H1 (cell line): ENCODE data around the gene TGFBR1. TPM values are rescaled to one million over a fixed set of nuclear protein-coding genes. Genes with fewer than 3 reads are reported as not detected.

Source experiments
- CTCF ChIA-PET: fragments of 300-600 bp; sonication (Branson Sonifier 250); formaldehyde crosslinking; loops from one replicate; lab custom pipeline; 2021; ENCODE audit not compliant: partially characterized antibody; lab: Charles Lee
- POLR2A ChIA-PET: fragments of 300-600 bp; sonication (Branson Sonifier 250); formaldehyde crosslinking; loops from one replicate; lab custom pipeline; 2021; ENCODE audit warnings: inconsistent platforms; ENCODE audit not compliant: partially characterized antibody; lab: Charles Lee
- DNase-seq, 2 experiments: peaks; one replicate each; pipeline versions ENCODE4 v3.0.0 to v3.0.0-alpha.2; 2010 to 2022; ENCODE audit warnings: low spot score in 2 of 2, low read depth in 1 of 2, mixed read lengths in 1 of 2
- FAIRE-seq: peaks from 2 replicates; lab custom pipeline; 2011; peaks lifted over from hg19 to GRCh38; lab: Jason Lieb, UNC
- H2AFZ ChIP-seq: 2 replicates; pipeline ENCODE4 v1.8.1; 2012; ENCODE audit warnings: low read length, inconsistent platforms
- H2AK5ac ChIP-seq: 2 replicates; pipeline ENCODE4 v1.6.1; 2013; ENCODE audit warnings: low read depth, low read length
- H2BK120ac ChIP-seq: replicated peaks from 2 replicates; pipeline ENCODE3; 2013; ENCODE audit warnings: low read depth, low read length, inconsistent platforms
- H2BK12ac ChIP-seq: 2 replicates; pipeline ENCODE4 v1.6.1; 2013; ENCODE audit warnings: low read depth, low read length
- H2BK15ac ChIP-seq: 2 replicates; pipeline ENCODE4 v1.6.1; 2013; ENCODE audit warnings: low read length
- H2BK20ac ChIP-seq: 2 replicates; pipeline ENCODE4 v1.6.1; 2013; ENCODE audit warnings: low read length
- H2BK5ac ChIP-seq: 2 replicates; pipeline ENCODE4 v1.6.1; 2013; ENCODE audit warnings: low read depth, low read length
- H3K14ac ChIP-seq: 2 replicates; pipeline ENCODE4 v1.6.1; 2013; ENCODE audit warnings: inconsistent platforms; ENCODE audit not compliant: insufficient read length
- H3K18ac ChIP-seq: 2 replicates; pipeline ENCODE4 v1.6.1; 2013; ENCODE audit warnings: low read length; ENCODE audit errors: extremely low read depth
- H3K23ac ChIP-seq: 2 replicates; pipeline ENCODE4 v1.6.1; 2013; ENCODE audit warnings: inconsistent platforms; ENCODE audit not compliant: insufficient read length
- H3K23me2 ChIP-seq: 2 replicates; pipeline ENCODE4 v1.6.1; 2013; ENCODE audit warnings: low read depth, low read length
- H3K27ac ChIP-seq: 2 replicates; pipeline ENCODE4 v1.6.1; 2011; ENCODE audit warnings: low read depth, low read length, inconsistent platforms
- H3K27me3 ChIP-seq, 4 experiments: replicated peaks in 1 of 4; 1 replicate in 1 of 4; 2 replicates in 3 of 4; pipeline versions ENCODE4 v1.6.1 to v1.8.1; 2011 to 2013; ENCODE audit warnings: low read length in 3 of 4, mild to moderate bottlenecking in 3 of 4, inconsistent platforms in 2 of 4, mixed read lengths in 2 of 4, moderate library complexity in 1 of 4; ENCODE audit not compliant: control insufficient read depth in 3 of 4, insufficient read depth in 3 of 4; ENCODE audit errors: extremely low read depth in 1 of 4
- H3K36me3 ChIP-seq, 4 experiments: 2 replicates each; pipeline versions ENCODE4 v1.6.1 to v1.8.1; 2011 to 2013; ENCODE audit warnings: mild to moderate bottlenecking in 4 of 4, low read length in 3 of 4, moderate library complexity in 2 of 4, control low read depth in 1 of 4, inconsistent platforms in 1 of 4; ENCODE audit not compliant: insufficient read depth in 4 of 4, control insufficient read depth in 2 of 4
- H3K4ac ChIP-seq: replicated peaks from 2 replicates; pipeline ENCODE3; 2013; ENCODE audit warnings: low read length, low read depth, mixed read lengths, inconsistent platforms; ENCODE audit not compliant: insufficient read length
- H3K4me1 ChIP-seq, 4 experiments: replicated peaks in 1 of 4; 1 replicate in 1 of 4; 2 replicates in 3 of 4; pipeline versions ENCODE4 v1.6.1 to v1.8.1; 2011 to 2013; ENCODE audit warnings: low read length in 3 of 4, inconsistent platforms in 2 of 4, mixed read lengths in 1 of 4; ENCODE audit not compliant: insufficient read depth in 4 of 4, control insufficient read depth in 3 of 4
- H3K4me2 ChIP-seq, 2 experiments: 2 replicates each; pipeline versions ENCODE4 v1.6.1 to v1.8.1; 2011 to 2013; ENCODE audit warnings: low read depth in 2 of 2, low read length in 2 of 2, control low read depth in 1 of 2, inconsistent platforms in 1 of 2, mild to moderate bottlenecking in 1 of 2; ENCODE audit not compliant: insufficient read depth in 1 of 2
- H3K4me3 ChIP-seq, 4 experiments: fragments of 200-600, 300-600 bp in 1 of 4; sonication (generic), shearing (Covaris generic), sonication (Bioruptor Twin) in 1 of 4; 2 replicates each; pipeline versions ENCODE4 v1.5.1 to v1.8.1; 2011 to 2016; ENCODE audit warnings: low read length in 4 of 4, low read depth in 3 of 4, control low read depth in 2 of 4, inconsistent platforms in 2 of 4, mild to moderate bottlenecking in 2 of 4, mixed read lengths in 1 of 4, moderate library complexity in 1 of 4; ENCODE audit not compliant: insufficient read depth in 2 of 4; ENCODE audit errors: extremely low read depth in 1 of 4
- H3K56ac ChIP-seq: replicated peaks from 2 replicates; pipeline ENCODE3; 2013; ENCODE audit warnings: low read depth, mild to moderate bottlenecking, mixed read lengths, low read length, inconsistent platforms; ENCODE audit not compliant: insufficient read length
- H3K79me1 ChIP-seq: 2 replicates; pipeline ENCODE4 v1.6.1; 2013; ENCODE audit warnings: low read depth, low read length, control low read depth
- H3K79me2 ChIP-seq, 2 experiments: 2 replicates each; pipeline versions ENCODE4 v1.6.1 to v1.8.1; 2012 to 2013; ENCODE audit warnings: low read length in 2 of 2, mild to moderate bottlenecking in 2 of 2, inconsistent platforms in 1 of 2; ENCODE audit not compliant: insufficient read depth in 2 of 2, control insufficient read depth in 1 of 2
- H3K9ac ChIP-seq, 4 experiments: replicated peaks in 1 of 4; 1 replicate in 1 of 4; 2 replicates in 3 of 4; pipeline versions ENCODE4 v1.6.1 to v1.8.1; 2011 to 2013; ENCODE audit warnings: low read depth in 3 of 4, low read length in 3 of 4, control low read depth in 2 of 4, mild to moderate bottlenecking in 2 of 4, moderate library complexity in 2 of 4, inconsistent platforms in 1 of 4; ENCODE audit errors: extremely low read depth in 1 of 4
- H3K9me3 ChIP-seq, 2 experiments: 2 replicates each; pipeline versions ENCODE4 v1.6.1 to v1.8.1; 2012 to 2013; ENCODE audit warnings: mild to moderate bottlenecking in 2 of 2, moderate library complexity in 2 of 2, control low read depth in 1 of 2, inconsistent platforms in 1 of 2, low read depth in 1 of 2, low read length in 1 of 2, mixed read lengths in 1 of 2; ENCODE audit not compliant: insufficient read depth in 2 of 2
- H4K20me1 ChIP-seq, 2 experiments: replicated peaks in 1 of 2; 2 replicates each; pipeline versions ENCODE3 to v1.8.1; 2011 to 2013; ENCODE audit warnings: inconsistent platforms in 2 of 2, low read length in 2 of 2, mild to moderate bottlenecking in 1 of 2; ENCODE audit not compliant: insufficient read depth in 2 of 2, control insufficient read depth in 1 of 2
- H4K5ac ChIP-seq: 2 replicates; pipeline ENCODE4 v1.6.1; 2013; ENCODE audit warnings: low read length, low read depth, mixed read lengths, inconsistent platforms; ENCODE audit not compliant: insufficient read length
- H4K8ac ChIP-seq: 2 replicates; pipeline ENCODE4 v1.8.0; 2013; ENCODE audit warnings: mild to moderate bottlenecking, moderate library complexity, low read length, inconsistent platforms; ENCODE audit not compliant: insufficient read depth; ENCODE audit errors: extremely low read depth
- H4K91ac ChIP-seq: replicated peaks from 2 replicates; pipeline ENCODE3; 2013; ENCODE audit warnings: low read length, mixed read lengths, inconsistent platforms; ENCODE audit not compliant: insufficient read length
- BCL11A ChIP-seq, 2 experiments: IDR thresholded peaks; one replicate each; pipeline ENCODE4 v1.6.1; 2011; ENCODE audit warnings: low read depth in 2 of 2, low read length in 2 of 2, mild to moderate bottlenecking in 2 of 2
- CBX5 ChIP-seq: fragments of 300-800, 300-1000 bp; sonication (generic); IDR thresholded peaks from 2 replicates; pipeline ENCODE4 v1.7.1; 2016; ENCODE audit warnings: antibody characterized with exemption, low read length, low read depth
- HDAC6 ChIP-seq: IDR thresholded peaks from one replicate; pipeline ENCODE4 v1.7.1; 2012; ENCODE audit warnings: low read depth, mild to moderate bottlenecking, inconsistent platforms, low read length, moderate library complexity
- JUND ChIP-seq: IDR thresholded peaks from 2 replicates; pipeline ENCODE4 v1.6.1; 2011; ENCODE audit warnings: mild to moderate bottlenecking, improper control_type of control experiment, low read length
- MAFK ChIP-seq: IDR thresholded peaks from 2 replicates; pipeline ENCODE4 v1.6.1; 2012; ENCODE audit warnings: low read depth, mild to moderate bottlenecking, improper control_type of control experiment, low read length
- PHF8 ChIP-seq: fragments of 200-600 bp; sonication (generic); conservative IDR thresholded peaks from 2 replicates; pipeline ENCODE4 v1.7.1; 2012; ENCODE audit warnings: low read depth, mild to moderate bottlenecking, inconsistent platforms, low read length, moderate library complexity
- RAD21 ChIP-seq, 2 experiments: IDR thresholded peaks in 1 of 2; conservative IDR thresholded peaks in 1 of 2; 2 replicates each; pipeline ENCODE4 v1.6.1; 2011; ENCODE audit warnings: low read depth in 2 of 2, low read length in 2 of 2, improper control_type of control experiment in 1 of 2, inconsistent platforms in 1 of 2, mild to moderate bottlenecking in 1 of 2, moderate library complexity in 1 of 2
- RNF2 ChIP-seq: fragments of 200-900, 300-1000 bp; sonication (generic); IDR thresholded peaks from 2 replicates; pipeline ENCODE4 v1.7.1; 2016; ENCODE audit warnings: borderline replicate concordance, low read depth, mild to moderate bottlenecking, antibody characterized with exemption, low read length; ENCODE audit not compliant: poor library complexity, severe bottlenecking; ENCODE audit errors: missing control alignments
- SIRT6 ChIP-seq: IDR thresholded peaks from one replicate; pipeline ENCODE4 v1.7.1; 2012; ENCODE audit warnings: low read length, inconsistent platforms
- SIX5 ChIP-seq: IDR thresholded peaks from 2 replicates; pipeline ENCODE4 v1.6.1; 2011; ENCODE audit warnings: mild to moderate bottlenecking, low read depth, low read length
- SP1 ChIP-seq: IDR thresholded peaks from 2 replicates; pipeline ENCODE4 v1.6.1; 2011; ENCODE audit warnings: low read depth, low read length
- SP4 ChIP-seq: IDR thresholded peaks from 2 replicates; pipeline ENCODE4 v1.6.1; 2012; ENCODE audit warnings: low read length, inconsistent platforms
- SRF ChIP-seq: IDR thresholded peaks from 2 replicates; pipeline ENCODE4 v1.6.1; 2011; ENCODE audit warnings: mild to moderate bottlenecking, low read depth, low read length, moderate library complexity
- TAF7 ChIP-seq: optimal IDR thresholded peaks from 2 replicates; pipeline ENCODE3; 2011; ENCODE audit warnings: low read depth, mild to moderate bottlenecking, inconsistent platforms, low read length, moderate library complexity, borderline replicate concordance
- YY1 ChIP-seq: IDR thresholded peaks from 2 replicates; pipeline ENCODE4 v1.6.1; 2011; ENCODE audit warnings: low read depth, mild to moderate bottlenecking, low read length
- WGBS, 2 experiments: shearing (Covaris generic) in 1 of 2; methylation state at CpG; one replicate each; pipeline versions ENCODE4 v1.1.6 to v1.1.7; 2013 to 2015; ENCODE audit warnings: low lambda C conversion rate in 2 of 2, mixed read lengths in 2 of 2, inconsistent platforms in 1 of 2, low coverage in 1 of 2, missing lambda C conversion rate in 1 of 2; ENCODE audit not compliant: insufficient replicate concordance in 2 of 2, insufficient coverage in 1 of 2, insufficient read length in 1 of 2; ENCODE audit errors: extremely low coverage in 1 of 2, missing lambda C conversion rate in 1 of 2; 5-methylcytosine and 5-hydroxymethylcytosine counted together
- polyA plus RNA-seq, 7 experiments: library from polyadenylated mRNA; depleted of rRNA in 3 of 7; stranded (reverse) in 5 of 7; unstranded in 2 of 7; fragments of >200 nt in 5 of 7; fragments of 200-250 nt in 2 of 7; gene quantifications; 1 replicate in 5 of 7; 2 replicates in 1 of 7; 4 replicates in 1 of 7; pipeline versions ENCODE4 v1.2.1 to v1.2.3, GENCODE V29; 2011 to 2013; ENCODE audit warnings: missing spikeins in 2 of 7, mixed read lengths in 2 of 7
- total RNA-seq: library from RNA; stranded (reverse); fragmentation: NEBNext Ultra II Directional; extraction: Animal tissue kit (Norgen Biotek cat#: 25700); gene quantifications from 2 replicates; pipeline ENCODE4 v1.2.1, GENCODE V29; 2021

Gene TGFBR1
- total and polyA plus RNA-seq, 2 of the 8 experiments (the other 6 are each of a cell fraction or from before 2014, with no cell fraction given), result 16.8 to 52.4 TPM

DNA sequence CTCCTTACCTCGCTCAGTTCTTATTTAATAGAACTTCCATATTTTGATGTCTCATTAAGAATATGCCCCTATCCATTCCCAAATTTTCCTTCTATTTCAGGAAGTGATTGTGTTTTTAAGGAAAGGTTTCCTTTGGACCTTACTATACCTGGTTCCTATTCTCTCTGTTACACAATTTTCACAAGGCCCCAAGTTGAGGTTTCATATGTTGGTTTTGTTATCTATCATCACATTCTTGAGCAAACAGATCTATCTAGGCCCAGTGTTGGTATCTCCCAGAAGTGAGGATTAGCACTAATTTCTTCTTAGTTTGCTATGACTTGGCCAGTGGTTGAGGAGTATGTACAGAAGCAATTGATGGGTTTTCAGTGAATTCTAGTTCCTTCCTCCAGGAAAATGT lies 75.3 kb downstream of the TGFBR1 start:
- Histone ChIP-seq H3K36me3 (no peaks in the 10 kb centered on the region), H3K4ac (no peak overlapping the region), H3K9ac (no peak overlapping the region), H4K20me1 (no peaks in the 10 kb centered on the region), H3K4me2 (no peak overlapping the region), H2BK15ac (no peak overlapping the region), H3K79me2 (no peaks in the 10 kb centered on the region), H3K23ac (no peak overlapping the region), H2AFZ (no peak overlapping the region), H3K4me1 (peaks cover 0 to 4% (median 1%) of the 10 kb centered on the region in 4 experiments; a peak in 2 of 7 replicates), H4K5ac (no peak overlapping the region), H3K79me1 (no peaks in the 10 kb centered on the region), H3K27ac (no peak overlapping the region), H2BK12ac (no peak overlapping the region), H3K27me3 (no peaks in the 10 kb centered on the region), H3K18ac (no peak overlapping the region), H4K8ac (no peak overlapping the region), H2AK5ac (no peak overlapping the region), H2BK120ac (no peak overlapping the region), H3K56ac (no peak overlapping the region), H2BK5ac (no peak overlapping the region), H3K23me2 (no peaks in the 10 kb centered on the region), H3K14ac (no peak overlapping the region), H4K91ac (no peak overlapping the region), H2BK20ac (no peak overlapping the region), H3K9me3 (no peaks in the 10 kb centered on the region), H3K4me3 (no peak overlapping the region)
- DNase-seq, result no peak
- CTCF ChIA-PET, result interaction anchor here (2.6 kb wide), 1 partner anchor 10 kb away, joined by 11 read pairs; no protein-coding TSS in a partner anchor
- 100% methylated on average over 1 of the region's 1 CpG; no CpG with 5 or more reads in 1 of the 2 experiments for WGBS, 2 experiments
- FAIRE-seq, result no peak
- POLR2A ChIA-PET, result no interaction called here
- TF ChIP-seq SIRT6, result no peak
- no peak for TF ChIP-seq PHF8
- TF ChIP-seq SP1, result no peak
- TF ChIP-seq MAFK, result no peak
- TF ChIP-seq JUND, result no peak
- TF ChIP-seq RNF2, result no peak
- no peak for TF ChIP-seq HDAC6
- TF ChIP-seq CBX5, result no peak
- no peak for TF ChIP-seq SP4
- TF ChIP-seq BCL11A (IDR thresholded peaks at IDR 0.05; ENCODE audit: low read depth in 2 of 2, low read length in 2 of 2), result no peak
- no peak for TF ChIP-seq TAF7
- TF ChIP-seq YY1, result no peak
- TF ChIP-seq SRF, result no peak
- no peak for TF ChIP-seq SIX5
- TF ChIP-seq RAD21 (IDR thresholded peaks at IDR 0.05 in 1 of 2, conservative IDR thresholded peaks at IDR 0.05 in 1 of 2; ENCODE audit: low read depth in 2 of 2, low read length in 2 of 2), result no peak
